Measurements from ENCODE around the gene MPRIP. TPM values are rescaled to one million over a fixed set of nuclear protein-coding genes. Genes with fewer than 3 reads are reported as not detected.

The MPRIP gene
- total and polyA plus RNA-seq, 2 of the 13 experiments (the other 11 are each of a cell fraction or from before 2014, with no cell fraction given), result 50.2 to 52.4 TPM

GRCh38 chr17:17077861-17078732 is 35.8 kb downstream of the MPRIP start (continued):
- TF ChIP-seq POGK (CRISPR knock-in tag; conservative IDR thresholded peaks at IDR 0.05) (0 out of 2 replicates have a peak, but pooled peaks have one; percentile 46), MLXIP (CRISPR knock-in tag; IDR thresholded peaks at IDR 0.05; ENCODE audit: borderline replicate concordance) (peak; percentile 93), ZMYM2 (CRISPR knock-in tag; IDR thresholded peaks at IDR 0.05) (0 out of 2 replicates have a peak, but pooled peaks have one; percentile 72), GATAD1 (CRISPR knock-in tag; IDR thresholded peaks at IDR 0.05) (peak; percentile 39), BHLHE40 (IDR thresholded peaks at IDR 0.05; ENCODE audit: low read length) (peak; percentile 84), NCOA2 (CRISPR knock-in tag; IDR thresholded peaks at IDR 0.05) (peak; percentile 57; the same call in 1 of the 2 replicates), HDAC2 (CRISPR knock-in tag; IDR thresholded peaks at IDR 0.05) (0 out of 2 replicates have a peak, but pooled peaks have one; percentile 59), RBAK (CRISPR knock-in tag; IDR thresholded peaks at IDR 0.05) (0 out of 2 replicates have a peak, but pooled peaks have one; percentile 38), ZNF430 (CRISPR knock-in tag; IDR thresholded peaks at IDR 0.05) (no peak; the same call in 1 of the 2 replicates), SIN3A (IDR thresholded peaks at IDR 0.05; ENCODE audit: borderline replicate concordance, low read depth, low read length) (peak; percentile 71; the same call in 1 of the 2 replicates)
- TF ChIP-seq, protein P1, sequence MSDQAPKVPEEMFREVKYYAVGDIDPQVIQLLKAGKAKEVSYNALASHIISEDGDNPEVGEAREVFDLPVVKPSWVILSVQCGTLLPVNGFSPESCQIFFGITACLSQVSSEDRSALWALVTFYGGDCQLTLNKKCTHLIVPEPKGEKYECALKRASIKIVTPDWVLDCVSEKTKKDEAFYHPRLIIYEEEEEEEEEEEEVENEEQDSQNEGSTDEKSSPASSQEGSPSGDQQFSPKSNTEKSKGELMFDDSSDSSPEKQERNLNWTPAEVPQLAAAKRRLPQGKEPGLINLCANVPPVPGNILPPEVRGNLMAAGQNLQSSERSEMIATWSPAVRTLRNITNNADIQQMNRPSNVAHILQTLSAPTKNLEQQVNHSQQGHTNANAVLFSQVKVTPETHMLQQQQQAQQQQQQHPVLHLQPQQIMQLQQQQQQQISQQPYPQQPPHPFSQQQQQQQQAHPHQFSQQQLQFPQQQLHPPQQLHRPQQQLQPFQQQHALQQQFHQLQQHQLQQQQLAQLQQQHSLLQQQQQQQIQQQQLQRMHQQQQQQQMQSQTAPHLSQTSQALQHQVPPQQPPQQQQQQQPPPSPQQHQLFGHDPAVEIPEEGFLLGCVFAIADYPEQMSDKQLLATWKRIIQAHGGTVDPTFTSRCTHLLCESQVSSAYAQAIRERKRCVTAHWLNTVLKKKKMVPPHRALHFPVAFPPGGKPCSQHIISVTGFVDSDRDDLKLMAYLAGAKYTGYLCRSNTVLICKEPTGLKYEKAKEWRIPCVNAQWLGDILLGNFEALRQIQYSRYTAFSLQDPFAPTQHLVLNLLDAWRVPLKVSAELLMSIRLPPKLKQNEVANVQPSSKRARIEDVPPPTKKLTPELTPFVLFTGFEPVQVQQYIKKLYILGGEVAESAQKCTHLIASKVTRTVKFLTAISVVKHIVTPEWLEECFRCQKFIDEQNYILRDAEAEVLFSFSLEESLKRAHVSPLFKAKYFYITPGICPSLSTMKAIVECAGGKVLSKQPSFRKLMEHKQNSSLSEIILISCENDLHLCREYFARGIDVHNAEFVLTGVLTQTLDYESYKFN (CRISPR knock-in tag; conservative IDR thresholded peaks at IDR 0.05), result peak; percentile 87
- TF ChIP-seq, protein P2, sequence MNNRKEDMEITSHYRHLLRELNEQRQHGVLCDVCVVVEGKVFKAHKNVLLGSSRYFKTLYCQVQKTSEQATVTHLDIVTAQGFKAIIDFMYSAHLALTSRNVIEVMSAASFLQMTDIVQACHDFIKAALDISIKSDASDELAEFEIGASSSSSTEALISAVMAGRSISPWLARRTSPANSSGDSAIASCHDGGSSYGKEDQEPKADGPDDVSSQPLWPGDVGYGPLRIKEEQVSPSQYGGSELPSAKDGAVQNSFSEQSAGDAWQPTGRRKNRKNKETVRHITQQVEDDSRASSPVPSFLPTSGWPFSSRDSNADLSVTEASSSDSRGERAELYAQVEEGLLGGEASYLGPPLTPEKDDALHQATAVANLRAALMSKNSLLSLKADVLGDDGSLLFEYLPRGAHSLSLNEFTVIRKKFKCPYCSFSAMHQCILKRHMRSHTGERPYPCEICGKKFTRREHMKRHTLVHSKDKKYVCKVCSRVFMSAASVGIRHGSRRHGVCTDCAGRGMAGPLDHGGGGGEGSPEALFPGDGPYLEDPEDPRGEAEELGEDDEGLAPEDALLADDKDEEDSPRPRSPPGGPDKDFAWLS (CRISPR knock-in tag; IDR thresholded peaks at IDR 0.05; ENCODE audit: borderline replicate concordance), result no peak
- TF ChIP-seq, protein P3, sequence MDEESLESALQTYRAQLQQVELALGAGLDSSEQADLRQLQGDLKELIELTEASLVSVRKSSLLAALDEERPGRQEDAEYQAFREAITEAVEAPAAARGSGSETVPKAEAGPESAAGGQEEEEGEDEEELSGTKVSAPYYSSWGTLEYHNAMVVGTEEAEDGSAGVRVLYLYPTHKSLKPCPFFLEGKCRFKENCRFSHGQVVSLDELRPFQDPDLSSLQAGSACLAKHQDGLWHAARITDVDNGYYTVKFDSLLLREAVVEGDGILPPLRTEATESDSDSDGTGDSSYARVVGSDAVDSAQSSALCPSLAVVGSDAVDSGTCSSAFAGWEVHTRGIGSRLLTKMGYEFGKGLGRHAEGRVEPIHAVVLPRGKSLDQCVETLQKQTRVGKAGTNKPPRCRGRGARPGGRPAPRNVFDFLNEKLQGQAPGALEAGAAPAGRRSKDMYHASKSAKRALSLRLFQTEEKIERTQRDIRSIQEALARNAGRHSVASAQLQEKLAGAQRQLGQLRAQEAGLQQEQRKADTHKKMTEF (CRISPR knock-in tag; IDR thresholded peaks at IDR 0.05), result peak; percentile 71; the same call in 1 of the 2 replicates
